ENCODE data around the gene CXCL9. TPM values are rescaled to one million over a fixed set of nuclear protein-coding genes. Genes with fewer than 3 reads are reported as not detected.
"Not testable (repeated sequence)": the region's sequence is repeated elsewhere in the genome, so short reads cannot be mapped to it uniquely, and the experiment has no call there.

Gene CXCL9
- not detected in 2 replicates for total RNA-seq
- long read RNA-seq: 0 reads

- H3K4me3 Mint-ChIP-seq (ENCODE audit: unreplicated experiment): no peak within 1 kb of the TSS
- DNase-seq (ENCODE audit: extremely low spot score, unreplicated experiment): no peak
- no peaks in the 10 kb centered on the region for H3K9me3 Mint-ChIP-seq (ENCODE audit: unreplicated experiment)
These were observed at the start of gene CXCL9 for GRCh38 chr4:76007089-76007862. CXCL9 (minus strand) TSS chr4:76007509; CDS start chr4:76007449, 60 bp downstream.

GRCh38 chr4:76055421-76055820 lies 48.1 kb upstream of the CXCL9 start:
- H3K4me3 Mint-ChIP-seq (ENCODE audit: unreplicated experiment): no peak overlapping the region
- no peak for TF ChIP-seq CTCF (IDR thresholded peaks at IDR 0.05)
- no peak for DNase-seq (ENCODE audit: extremely low spot score, unreplicated experiment)
- H3K36me3 Mint-ChIP-seq (ENCODE audit: unreplicated experiment): no peaks in the 10 kb centered on the region
- H3K27me3 Mint-ChIP-seq (ENCODE audit: unreplicated experiment): peaks cover 58% of the 10 kb centered on the region
- no peaks in the 10 kb centered on the region for H3K9me3 Mint-ChIP-seq (ENCODE audit: unreplicated experiment)
- no peak overlapping the region for H3K27ac Mint-ChIP-seq (ENCODE audit: unreplicated experiment)
- H3K4me1 Mint-ChIP-seq (ENCODE audit: unreplicated experiment): no peaks in the 10 kb centered on the region

More at GRCh38 chr4:76007089-76007862, at the start of gene CXCL9:
- Mint-ChIP-seq H3K27me3 (ENCODE audit: unreplicated experiment) (peaks cover 52% of the 10 kb centered on the region), H3K36me3 (ENCODE audit: unreplicated experiment) (no peaks in the 10 kb centered on the region), H3K27ac (ENCODE audit: unreplicated experiment) (no peak within 1 kb of the TSS), H3K4me1 (ENCODE audit: unreplicated experiment) (peaks cover 10% of the 10 kb centered on the region)
- TF ChIP-seq CTCF (IDR thresholded peaks at IDR 0.05): no peak

- DNase-seq (ENCODE audit: extremely low spot score, unreplicated experiment): no peak
- TF ChIP-seq CTCF (IDR thresholded peaks at IDR 0.05): no peak
- no peaks in the 10 kb centered on the region for H3K36me3 Mint-ChIP-seq (ENCODE audit: unreplicated experiment)
- H3K27ac Mint-ChIP-seq (ENCODE audit: unreplicated experiment): no peak overlapping the region
- H3K4me1 Mint-ChIP-seq (ENCODE audit: unreplicated experiment): no peaks in the 10 kb centered on the region
- H3K27me3 Mint-ChIP-seq (ENCODE audit: unreplicated experiment): peaks cover 54% of the 10 kb centered on the region
- H3K9me3 Mint-ChIP-seq (ENCODE audit: unreplicated experiment): no peaks in the 10 kb centered on the region
- no peak overlapping the region for H3K4me3 Mint-ChIP-seq (ENCODE audit: unreplicated experiment)
These were observed 47.7 kb upstream of the CXCL9 start for GRCh38 chr4:76055016-76055415.

- peaks cover 46% of the 10 kb centered on the region for H3K27me3 Mint-ChIP-seq (ENCODE audit: unreplicated experiment)
- no peaks in the 10 kb centered on the region for H3K36me3 Mint-ChIP-seq (ENCODE audit: unreplicated experiment)
- no peaks in the 10 kb centered on the region for H3K9me3 Mint-ChIP-seq (ENCODE audit: unreplicated experiment)
- no peak overlapping the region for H3K4me3 Mint-ChIP-seq (ENCODE audit: unreplicated experiment)
- DNase-seq (ENCODE audit: extremely low spot score, unreplicated experiment): no peak
- no peaks in the 10 kb centered on the region for H3K4me1 Mint-ChIP-seq (ENCODE audit: unreplicated experiment)
- TF ChIP-seq CTCF (IDR thresholded peaks at IDR 0.05): no peak
- H3K27ac Mint-ChIP-seq (ENCODE audit: unreplicated experiment): no peak overlapping the region
These were observed 46.4 kb upstream of the CXCL9 start for GRCh38 chr4:76053730-76054129.

GRCh38 chr4:76050560-76051050 lies 43.3 kb upstream of the CXCL9 start:
- not testable (repeated sequence) for H3K27ac Mint-ChIP-seq (ENCODE audit: unreplicated experiment); H3K4me1 Mint-ChIP-seq (ENCODE audit: unreplicated experiment)

GRCh38 chr4:76049860-76050416 lies 42.6 kb upstream of the CXCL9 start:
- not testable (repeated sequence) for H3K36me3 Mint-ChIP-seq (ENCODE audit: unreplicated experiment); H3K27ac Mint-ChIP-seq (ENCODE audit: unreplicated experiment); DNase-seq (ENCODE audit: extremely low spot score, unreplicated experiment); H3K4me1 Mint-ChIP-seq (ENCODE audit: unreplicated experiment); H3K4me3 Mint-ChIP-seq (ENCODE audit: unreplicated experiment); H3K9me3 Mint-ChIP-seq (ENCODE audit: unreplicated experiment)
- peaks cover 20% of the 10 kb centered on the region for H3K27me3 Mint-ChIP-seq (ENCODE audit: unreplicated experiment)

More at GRCh38 chr4:76050560-76051050, 43.3 kb upstream of the CXCL9 start:
- H3K4me3 Mint-ChIP-seq (ENCODE audit: unreplicated experiment); H3K9me3 Mint-ChIP-seq (ENCODE audit: unreplicated experiment); DNase-seq (ENCODE audit: extremely low spot score, unreplicated experiment); H3K36me3 Mint-ChIP-seq (ENCODE audit: unreplicated experiment): not testable (repeated sequence)
- H3K27me3 Mint-ChIP-seq (ENCODE audit: unreplicated experiment): peaks cover 26% of the 10 kb centered on the region

GRCh38 chr4:76044686-76045085 lies 37.4 kb upstream of the CXCL9 start:
- not testable (repeated sequence) for H3K27ac Mint-ChIP-seq (ENCODE audit: unreplicated experiment); DNase-seq (ENCODE audit: extremely low spot score, unreplicated experiment); H3K4me3 Mint-ChIP-seq (ENCODE audit: unreplicated experiment); H3K36me3 Mint-ChIP-seq (ENCODE audit: unreplicated experiment); H3K9me3 Mint-ChIP-seq (ENCODE audit: unreplicated experiment); H3K4me1 Mint-ChIP-seq (ENCODE audit: unreplicated experiment)
- peaks cover 25% of the 10 kb centered on the region for H3K27me3 Mint-ChIP-seq (ENCODE audit: unreplicated experiment)

- H3K9me3 Mint-ChIP-seq (ENCODE audit: unreplicated experiment); H3K36me3 Mint-ChIP-seq (ENCODE audit: unreplicated experiment); DNase-seq (ENCODE audit: extremely low spot score, unreplicated experiment); H3K27ac Mint-ChIP-seq (ENCODE audit: unreplicated experiment); H3K4me1 Mint-ChIP-seq (ENCODE audit: unreplicated experiment); H3K4me3 Mint-ChIP-seq (ENCODE audit: unreplicated experiment): not testable (repeated sequence)
- H3K27me3 Mint-ChIP-seq (ENCODE audit: unreplicated experiment): peaks cover 21% of the 10 kb centered on the region
These were observed 36.0 kb upstream of the CXCL9 start for GRCh38 chr4:76043306-76043705.

Measured in osteocyte (in vitro differentiated cells).